Chondrocyte (in vitro differentiated cells): Measurements from ENCODE around the gene CIB2. TPM values are rescaled to one million over a fixed set of nuclear protein-coding genes. Genes with fewer than 3 reads are reported as not detected.

ENCODE experiments used
- DNase-seq: peaks from one replicate; pipeline ENCODE4 v3.0.0; 2021; ENCODE audit warnings: mixed read lengths, low spot score
- H3K27ac Mint-ChIP-seq: one replicate; pipeline ENCODE4 v1.8.0; 2021; ENCODE audit warnings: mild to moderate bottlenecking, moderate library complexity, mixed read lengths; ENCODE audit not compliant: unreplicated experiment
- H3K27me3 Mint-ChIP-seq: 2 replicates; pipeline ENCODE4 v1.8.0; 2021; ENCODE audit warnings: low read depth, mixed read lengths
- H3K36me3 Mint-ChIP-seq: 2 replicates; pipeline ENCODE4 v1.8.0; 2021; ENCODE audit warnings: low read depth, mixed read lengths
- H3K4me1 Mint-ChIP-seq: 2 replicates; pipeline ENCODE4 v1.8.0; 2021; ENCODE audit warnings: low read depth, mild to moderate bottlenecking, mixed read lengths
- H3K4me3 Mint-ChIP-seq: one replicate; pipeline ENCODE4 v1.8.0; 2021; ENCODE audit warnings: mild to moderate bottlenecking, moderate library complexity, mixed read lengths; ENCODE audit not compliant: unreplicated experiment
- H3K9me3 Mint-ChIP-seq: 2 replicates; pipeline ENCODE4 v1.8.0; 2021; ENCODE audit warnings: low read depth, mixed read lengths
- CTCF ChIP-seq: fragments of 200-600 bp; sonication (generic); IDR thresholded peaks from 2 replicates; pipeline ENCODE4 v1.5.0; 2021; ENCODE audit warnings: antibody characterized with exemption, mild to moderate bottlenecking, moderate library complexity
- total RNA-seq: library from RNA; stranded (reverse); gene quantifications from 3 replicates; pipeline ENCODE4 v1.2.1, GENCODE V29; 2021

CIB2 gene
- total RNA-seq, 1 donor from 2014 or later: 8.0 TPM

DNA sequence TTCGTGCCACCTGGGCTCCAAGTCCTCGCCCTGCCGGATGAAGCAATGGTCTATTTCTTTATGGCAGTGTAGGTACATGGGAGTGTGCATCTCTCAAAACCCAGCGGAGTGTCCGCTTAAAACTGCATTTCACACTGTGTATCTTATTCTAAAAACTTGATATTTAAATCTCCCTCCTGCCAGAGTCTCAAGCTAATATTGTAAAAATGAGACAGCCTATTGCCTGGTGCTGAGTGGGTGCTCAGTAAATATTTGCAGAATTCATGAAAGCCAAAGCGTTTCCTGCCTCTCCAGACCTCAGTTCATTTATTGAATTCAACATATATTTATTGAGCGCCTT is 53.4 kb downstream of the CIB2 start:
- Mint-ChIP-seq H3K4me1 (peaks cover 41% of the 10 kb centered on the region), H3K4me3 (peak overlapping the region; percentile 73), H3K27ac (peak overlapping the region; percentile 63), H3K27me3 (no peaks in the 10 kb centered on the region), H3K36me3 (no peaks in the 10 kb centered on the region), H3K9me3 (no peaks in the 10 kb centered on the region)
- TF ChIP-seq CTCF: no peak
- DNase-seq: no peak

- H3K27me3 Mint-ChIP-seq: no peaks in the 10 kb centered on the region
- peak within 1 kb of the TSS; percentile 99 for H3K27ac Mint-ChIP-seq
- no peaks in the 10 kb centered on the region for H3K36me3 Mint-ChIP-seq
- peak within 1 kb of the TSS; percentile 92 for H3K4me3 Mint-ChIP-seq
- peak; percentile 28 for TF ChIP-seq CTCF
- H3K4me1 Mint-ChIP-seq: peaks cover 46% of the 10 kb centered on the region
- no peaks in the 10 kb centered on the region for H3K9me3 Mint-ChIP-seq
- no peak for DNase-seq
These were observed 54.0 kb downstream of the CIB2 start, which contains the start of gene TBC1D2B for GRCh38 chr15:78077053-78077870. TSS of gene TBC1D2B (minus strand) at chr15:78077711. CDS start at chr15:78077652, 59 bp downstream.

- no peak for DNase-seq
- Mint-ChIP-seq H3K9me3 (no peaks in the 10 kb centered on the region), H3K4me3 (peak overlapping the region; percentile 92), H3K27ac (peak overlapping the region; percentile 99), H3K27me3 (no peaks in the 10 kb centered on the region), H3K36me3 (no peaks in the 10 kb centered on the region), H3K4me1 (peaks cover 55% of the 10 kb centered on the region)
- TF ChIP-seq CTCF: peak; percentile 46
These were observed 54.8 kb downstream of the CIB2 start for GRCh38 chr15:78076231-78077052.

DNA sequence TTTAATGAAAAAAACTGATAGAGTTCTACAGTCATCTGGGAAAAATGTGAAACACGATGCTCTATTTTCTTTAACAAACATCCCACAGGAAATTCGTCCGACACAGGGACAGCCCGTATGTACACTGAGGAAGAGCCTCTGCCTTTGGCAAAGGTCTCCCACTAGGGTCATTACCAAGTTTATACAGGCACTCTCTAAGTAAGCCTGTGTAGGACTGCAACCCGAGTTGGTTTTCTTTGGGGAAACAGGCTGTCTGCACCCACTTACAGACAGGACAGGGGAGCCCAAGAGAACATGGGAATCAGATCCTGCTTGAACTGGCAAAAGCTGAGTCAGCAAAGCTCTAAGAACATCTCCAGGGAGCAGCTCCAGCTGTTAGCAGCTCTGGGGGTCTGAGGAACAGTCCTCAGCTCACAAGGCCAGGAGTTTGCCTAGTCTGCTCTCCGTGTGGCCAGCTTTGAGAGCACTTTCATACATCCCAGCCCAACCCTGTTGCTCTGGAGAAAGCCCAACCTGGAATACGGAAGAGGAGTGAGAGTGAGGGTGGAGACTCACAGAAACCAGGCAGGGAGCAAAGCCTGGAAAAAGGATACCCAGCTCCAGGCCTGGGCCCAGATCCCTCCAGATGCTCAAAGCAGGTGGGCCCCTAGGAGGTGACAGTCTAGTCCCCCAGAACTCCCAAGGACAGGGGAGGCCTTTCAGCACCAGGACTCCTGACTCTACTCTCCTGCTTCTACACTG is 55.6 kb downstream of the CIB2 start:
- no peak for TF ChIP-seq CTCF
- no peaks in the 10 kb centered on the region for H3K9me3 Mint-ChIP-seq
- peak overlapping the region; percentile 92 for H3K4me3 Mint-ChIP-seq
- peak overlapping the region; percentile 99 for H3K27ac Mint-ChIP-seq
- H3K4me1 Mint-ChIP-seq: peaks cover 59% of the 10 kb centered on the region
- H3K36me3 Mint-ChIP-seq: no peaks in the 10 kb centered on the region
- H3K27me3 Mint-ChIP-seq: no peaks in the 10 kb centered on the region
- DNase-seq: no peak
